Myocyte (in vitro differentiated cells): ENCODE data around the gene TNFRSF25. TPM values are rescaled to one million over a fixed set of nuclear protein-coding genes. Genes with fewer than 3 reads are reported as not detected.
"Not testable (repeated sequence)": the region's sequence is repeated elsewhere in the genome, so short reads cannot be mapped to it uniquely, and the experiment has no call there.

ENCODE experiments used
- DNase-seq: peaks from one replicate; pipeline ENCODE4 v3.0.0-alpha.2; 2012; ENCODE audit warnings: low read depth
- total RNA-seq: library from RNA; depleted of rRNA; stranded (reverse); fragments of >200 nt; gene quantifications from 2 replicates; pipeline ENCODE4 v1.2.3, GENCODE V29; 2014

TNFRSF25 gene
- total RNA-seq, 1 donor from 2014 or later: 24.4 TPM

DNA sequence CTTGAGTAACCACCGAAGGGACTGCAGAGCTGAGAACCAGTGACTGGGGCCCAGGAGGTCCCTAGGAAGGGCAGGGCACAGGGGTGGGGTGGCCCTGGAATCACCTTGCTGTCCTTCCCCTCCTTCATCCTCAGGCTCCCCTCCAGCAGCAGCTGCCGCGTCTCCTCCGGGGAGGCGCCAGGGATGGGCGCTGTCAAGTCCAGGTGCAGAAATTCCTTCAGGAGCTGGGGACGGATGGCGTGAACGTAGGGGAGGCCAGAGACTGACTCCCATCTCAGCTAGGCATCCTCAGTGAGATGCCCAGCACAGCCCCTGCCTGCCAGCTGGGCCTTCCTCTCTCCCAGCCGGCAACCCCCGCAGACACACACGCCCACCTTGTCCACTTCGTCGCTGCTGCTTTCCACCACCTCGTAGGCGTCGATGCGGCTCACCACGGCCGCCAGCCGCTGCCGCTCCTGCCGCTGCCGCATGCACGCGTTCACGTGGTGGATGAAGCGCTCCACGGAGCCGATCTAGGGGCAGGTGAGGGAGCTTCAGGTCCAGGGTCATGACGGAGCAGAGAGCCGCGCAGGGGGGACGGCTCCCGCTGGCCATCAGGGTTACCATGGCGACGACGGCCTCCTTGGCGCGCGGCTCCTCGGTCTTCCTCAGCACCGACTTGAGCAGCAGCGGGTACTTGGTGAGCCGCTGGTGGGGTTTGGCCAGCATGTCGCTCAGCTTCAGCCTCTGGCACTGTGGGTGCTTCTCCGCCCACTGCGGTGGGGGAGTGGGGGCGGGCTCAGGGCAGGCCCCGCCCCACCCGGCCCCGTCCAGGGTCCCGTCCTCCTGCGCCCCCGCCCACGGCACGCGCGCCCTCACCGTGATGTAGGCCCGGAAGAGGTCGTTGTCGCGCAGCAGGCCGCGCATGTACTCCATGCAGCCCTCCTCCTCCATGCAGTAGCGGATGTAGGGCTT is 4.4 kb upstream of the TNFRSF25 start:
- DNase-seq: no peak

- no peak for DNase-seq
These were observed 2.9 kb upstream of the TNFRSF25 start for GRCh38 chr1:6468729-6469461.

DNA sequence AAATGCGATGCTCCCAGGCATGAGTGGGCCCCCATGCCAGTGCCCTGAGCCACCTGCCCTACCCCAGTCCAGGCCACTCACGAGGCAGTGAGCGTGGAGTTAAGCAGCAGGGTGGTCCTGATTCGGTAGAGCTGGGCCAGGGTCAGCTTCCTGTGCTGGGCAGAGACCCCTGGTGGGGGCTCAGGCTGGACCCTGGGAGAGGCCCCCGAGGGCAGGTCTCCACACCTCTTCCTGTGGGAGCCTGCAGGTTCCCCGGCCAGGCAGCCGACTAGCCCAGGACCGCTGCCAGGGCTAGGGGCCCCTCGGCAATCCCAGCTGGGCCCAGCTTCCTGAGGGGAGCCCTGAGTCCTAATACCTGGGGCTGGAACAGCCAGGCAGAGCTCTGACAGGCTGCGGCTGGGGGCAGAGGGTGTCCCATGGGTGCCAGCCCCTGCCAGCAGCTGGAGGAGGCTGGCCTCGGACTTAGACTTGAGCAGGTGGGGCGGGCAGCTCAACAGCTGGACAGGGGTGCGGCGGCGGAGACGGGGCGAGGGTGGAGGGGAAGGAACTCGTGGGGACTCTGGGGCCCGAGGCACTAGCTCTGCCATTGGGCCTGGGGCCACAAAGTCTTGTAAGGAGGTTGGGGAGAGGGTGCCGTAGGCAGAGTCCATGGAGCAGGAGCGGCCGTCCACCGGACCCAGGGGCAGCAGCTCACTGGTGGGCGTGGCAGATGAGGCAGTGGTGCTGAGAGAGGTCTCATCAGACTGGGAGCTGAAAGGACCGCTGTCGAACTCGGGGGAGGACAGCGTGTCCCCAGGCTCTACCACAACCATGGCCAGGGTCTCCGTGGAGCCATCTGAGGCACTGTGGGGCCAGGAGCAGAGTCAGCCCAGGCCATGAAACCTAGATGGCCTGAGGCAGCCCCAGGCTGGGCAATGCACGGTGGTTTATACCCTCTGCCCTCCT is 2.0 kb upstream of the TNFRSF25 start:
- DNase-seq: no peak

GRCh38 chr1:6467224-6467623 is 1.3 kb upstream of the TNFRSF25 start:
- no peak for DNase-seq

DNA sequence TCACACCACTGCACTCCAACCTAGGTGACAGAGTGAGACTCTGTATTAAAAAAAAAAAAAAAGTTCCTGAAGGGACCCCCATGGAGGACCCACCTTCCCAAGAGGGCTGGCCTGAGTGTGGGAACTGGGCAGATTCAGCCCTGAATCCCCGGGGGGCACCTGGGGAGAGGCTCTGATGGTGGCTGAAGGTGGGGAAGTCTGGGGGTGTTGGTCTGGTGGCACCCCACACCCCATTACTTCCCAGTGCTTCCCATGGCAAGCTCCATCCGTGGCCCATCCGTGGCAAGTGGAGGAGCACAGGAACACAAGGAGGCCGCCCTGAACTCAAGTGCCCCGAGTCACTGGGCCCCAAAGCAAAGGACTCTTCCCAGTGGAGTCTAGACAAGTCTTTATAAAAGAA is 778 bp upstream of the TNFRSF25 start:
- no peak for DNase-seq

- DNase-seq: no peak
These were observed 440 bp downstream of the TNFRSF25 start for GRCh38 chr1:6465461-6466005.

GRCh38 chr1:6464915-6465314 is 1.1 kb downstream of the TNFRSF25 start:
- DNase-seq: no peak

- DNase-seq: no peak
These were observed 1.5 kb downstream of the TNFRSF25 start for GRCh38 chr1:6464514-6464836.

GRCh38 chr1:6463120-6463412 is 2.9 kb downstream of the TNFRSF25 start:
- no peak for DNase-seq

- DNase-seq: no peak
These were observed 3.4 kb downstream of the TNFRSF25 start for GRCh38 chr1:6462412-6463119.

DNA sequence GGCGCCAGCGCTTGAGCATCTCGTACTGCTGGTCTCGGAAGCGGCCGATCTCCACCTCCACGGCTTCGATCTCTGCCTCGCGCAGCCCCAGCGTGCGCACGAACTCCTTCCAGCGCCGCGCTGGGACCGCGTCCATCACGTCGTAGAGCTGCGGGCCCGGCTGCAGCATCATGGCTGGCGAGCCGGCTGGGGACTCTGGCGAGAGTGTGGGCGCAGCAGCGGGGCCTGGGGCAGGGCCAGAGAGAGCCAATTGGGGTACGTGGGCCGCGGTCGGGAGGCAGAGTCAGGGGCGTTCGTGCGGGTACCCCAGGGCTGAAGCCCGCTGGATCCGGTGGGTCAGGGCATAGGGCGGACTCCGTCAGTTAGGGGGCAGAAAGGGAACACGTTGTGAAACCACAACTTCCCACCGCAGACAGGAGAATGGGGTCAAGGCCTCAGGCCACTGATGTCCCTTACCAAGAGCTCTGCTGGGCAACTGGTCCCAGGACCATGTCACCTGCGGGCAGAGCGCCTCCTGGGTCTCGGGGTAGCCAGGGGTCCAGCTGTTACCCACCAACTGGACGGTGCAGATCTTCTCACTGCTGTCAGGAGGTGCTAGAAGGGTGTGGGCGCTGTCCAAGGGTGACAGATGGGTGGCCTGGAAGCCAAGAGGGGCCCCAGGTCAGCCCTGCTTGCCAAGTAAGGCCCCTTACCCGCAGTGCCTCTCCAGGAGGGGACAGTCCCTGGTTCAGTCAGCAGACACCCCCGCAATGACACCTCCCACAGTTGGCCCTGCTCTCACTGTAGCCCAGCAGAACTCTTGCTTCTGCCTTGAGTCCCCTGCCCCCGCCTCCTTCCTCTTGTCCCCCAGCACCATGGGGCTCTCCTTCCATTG is 4.2 kb downstream of the TNFRSF25 start:
- no peak for DNase-seq

DNA sequence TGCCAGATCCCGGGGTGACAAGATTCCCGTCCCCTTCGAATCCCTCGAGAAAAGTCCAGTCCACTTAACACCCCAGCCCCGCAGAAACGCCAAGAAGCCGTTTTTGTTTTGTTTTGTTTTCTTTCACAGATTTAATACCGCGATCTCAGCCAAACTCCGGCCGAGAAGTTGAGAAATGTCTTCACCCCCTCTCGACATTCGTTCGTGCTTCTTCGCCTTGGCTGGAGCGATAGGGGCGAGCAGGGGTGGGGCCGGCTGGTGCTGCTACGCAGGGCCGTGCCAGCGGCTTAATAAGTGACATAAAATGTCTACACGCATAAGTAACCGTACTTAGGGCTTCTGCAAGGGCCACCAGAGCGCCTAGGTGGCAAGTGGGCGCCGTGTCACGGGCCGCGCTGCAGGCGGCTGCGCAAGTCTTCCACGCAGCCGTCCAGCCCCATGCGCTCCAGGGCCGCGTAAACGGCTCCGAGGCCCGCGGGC is 4.9 kb downstream of the TNFRSF25 start:
- no peak for DNase-seq

DNA sequence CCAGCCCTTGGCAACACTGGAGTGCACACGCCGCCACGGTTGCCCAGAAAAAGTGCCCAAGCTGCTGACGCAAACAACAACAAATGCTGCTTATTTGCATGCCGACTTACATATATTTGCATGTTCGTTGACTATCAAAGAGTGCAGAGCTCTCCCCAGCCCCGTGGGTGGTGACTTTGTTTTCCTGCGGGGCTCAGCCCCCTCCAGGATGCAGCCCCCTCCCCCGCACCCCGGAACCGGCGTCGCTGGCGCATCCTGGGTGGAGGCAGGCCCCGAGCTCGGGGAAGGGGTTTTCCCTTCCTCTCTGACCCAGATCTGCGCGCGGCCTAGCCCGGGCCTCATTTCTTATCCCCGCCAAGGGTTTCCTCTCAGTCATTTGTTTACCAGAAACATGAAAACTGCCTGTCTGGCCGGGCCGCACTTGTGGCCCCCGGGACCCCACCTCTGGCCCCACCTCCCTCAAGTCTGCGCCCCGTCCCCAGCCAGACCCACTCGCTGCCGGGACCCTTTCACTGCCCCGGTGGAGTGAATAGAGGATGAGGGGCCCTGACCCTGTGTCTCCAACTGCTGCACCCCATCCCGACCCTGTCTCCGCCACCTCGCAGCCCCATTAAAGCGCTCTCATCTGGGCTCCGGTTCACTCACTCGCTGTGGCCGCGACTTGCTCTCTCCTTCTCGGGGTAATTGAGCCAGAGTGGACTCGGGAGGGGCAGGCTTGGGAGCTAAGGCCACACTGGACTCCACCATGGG is 5.5 kb downstream of the TNFRSF25 start:
- DNase-seq: no peak

DNA sequence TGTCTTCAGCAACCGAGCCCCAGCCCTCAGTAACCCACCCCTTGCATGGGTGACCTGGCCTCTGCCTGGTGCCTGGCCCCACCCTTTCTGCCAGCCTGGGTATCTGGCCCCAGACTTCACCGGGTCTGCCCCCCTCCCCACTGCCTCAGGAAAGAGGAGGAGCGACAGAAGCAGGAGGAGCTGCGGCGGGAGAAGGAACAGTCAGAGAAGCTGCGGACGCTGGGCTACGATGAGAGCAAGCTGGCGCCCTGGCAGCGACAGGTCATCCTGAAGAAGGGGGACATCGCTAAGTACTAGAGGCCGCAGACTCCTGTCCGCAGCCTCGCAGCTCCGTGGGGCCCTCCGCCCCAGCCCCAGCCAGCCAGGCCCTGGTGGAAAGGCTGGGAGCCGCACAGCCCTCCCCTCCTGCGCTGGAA is 6.1 kb downstream of the TNFRSF25 start:
- no peak for DNase-seq

- no peak for DNase-seq
These were observed 9.0 kb downstream of the TNFRSF25 start for GRCh38 chr1:6456800-6457466.

GRCh38 chr1:6455752-6456520 is 10.0 kb downstream of the TNFRSF25 start:
- DNase-seq: not testable (repeated sequence)
